Measurements from ENCODE around the gene CELF4.

DNA sequence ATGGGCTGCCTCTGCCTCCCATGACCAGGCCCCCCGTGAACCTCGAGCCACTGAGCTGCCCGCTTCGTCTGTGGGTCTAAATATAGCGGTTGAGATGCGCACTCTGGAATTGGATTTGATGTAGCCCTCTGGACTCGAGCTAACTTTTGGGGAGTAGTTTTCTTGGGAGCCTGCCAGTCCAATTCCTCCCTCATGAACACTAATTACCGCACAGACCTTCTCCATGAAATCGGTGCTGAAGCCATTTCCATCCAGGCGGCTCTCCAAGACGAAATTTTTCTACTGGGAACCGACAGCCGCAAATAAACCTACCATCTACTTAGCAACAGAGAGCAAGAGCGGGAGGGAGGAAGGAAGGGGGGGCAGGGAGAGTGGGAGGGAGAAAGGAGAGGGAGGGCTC is 63.6 kb downstream of the CELF4 start:
- no peak for TF ChIP-seq NFIC (IDR thresholded peaks at IDR 0.05)
- TF ChIP-seq TAF1 (IDR thresholded peaks at IDR 0.05; ENCODE audit: low read depth) = no peak
- no peak for TF ChIP-seq YY1 (IDR thresholded peaks at IDR 0.05; ENCODE audit: low read depth)
- no peak for TF ChIP-seq EP300 (IDR thresholded peaks at IDR 0.05; ENCODE audit: borderline replicate concordance)
- no peak for TF ChIP-seq RAD21 (IDR thresholded peaks at IDR 0.05; ENCODE audit: low read depth)
- no peak for TF ChIP-seq TEAD4 (IDR thresholded peaks at IDR 0.05)
- TF ChIP-seq TCF12 (IDR thresholded peaks at IDR 0.05; ENCODE audit: low read depth) = no peak
- TF ChIP-seq CEBPB (IDR thresholded peaks at IDR 0.05) = no peak
- TF ChIP-seq FOXM1 (IDR thresholded peaks at IDR 0.05; ENCODE audit: borderline replicate concordance, low read depth) = no peak
- TF ChIP-seq, protein P1, sequence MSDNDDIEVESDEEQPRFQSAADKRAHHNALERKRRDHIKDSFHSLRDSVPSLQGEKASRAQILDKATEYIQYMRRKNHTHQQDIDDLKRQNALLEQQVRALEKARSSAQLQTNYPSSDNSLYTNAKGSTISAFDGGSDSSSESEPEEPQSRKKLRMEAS (IDR thresholded peaks at IDR 0.05) = no peak
- TF ChIP-seq, protein P2, sequence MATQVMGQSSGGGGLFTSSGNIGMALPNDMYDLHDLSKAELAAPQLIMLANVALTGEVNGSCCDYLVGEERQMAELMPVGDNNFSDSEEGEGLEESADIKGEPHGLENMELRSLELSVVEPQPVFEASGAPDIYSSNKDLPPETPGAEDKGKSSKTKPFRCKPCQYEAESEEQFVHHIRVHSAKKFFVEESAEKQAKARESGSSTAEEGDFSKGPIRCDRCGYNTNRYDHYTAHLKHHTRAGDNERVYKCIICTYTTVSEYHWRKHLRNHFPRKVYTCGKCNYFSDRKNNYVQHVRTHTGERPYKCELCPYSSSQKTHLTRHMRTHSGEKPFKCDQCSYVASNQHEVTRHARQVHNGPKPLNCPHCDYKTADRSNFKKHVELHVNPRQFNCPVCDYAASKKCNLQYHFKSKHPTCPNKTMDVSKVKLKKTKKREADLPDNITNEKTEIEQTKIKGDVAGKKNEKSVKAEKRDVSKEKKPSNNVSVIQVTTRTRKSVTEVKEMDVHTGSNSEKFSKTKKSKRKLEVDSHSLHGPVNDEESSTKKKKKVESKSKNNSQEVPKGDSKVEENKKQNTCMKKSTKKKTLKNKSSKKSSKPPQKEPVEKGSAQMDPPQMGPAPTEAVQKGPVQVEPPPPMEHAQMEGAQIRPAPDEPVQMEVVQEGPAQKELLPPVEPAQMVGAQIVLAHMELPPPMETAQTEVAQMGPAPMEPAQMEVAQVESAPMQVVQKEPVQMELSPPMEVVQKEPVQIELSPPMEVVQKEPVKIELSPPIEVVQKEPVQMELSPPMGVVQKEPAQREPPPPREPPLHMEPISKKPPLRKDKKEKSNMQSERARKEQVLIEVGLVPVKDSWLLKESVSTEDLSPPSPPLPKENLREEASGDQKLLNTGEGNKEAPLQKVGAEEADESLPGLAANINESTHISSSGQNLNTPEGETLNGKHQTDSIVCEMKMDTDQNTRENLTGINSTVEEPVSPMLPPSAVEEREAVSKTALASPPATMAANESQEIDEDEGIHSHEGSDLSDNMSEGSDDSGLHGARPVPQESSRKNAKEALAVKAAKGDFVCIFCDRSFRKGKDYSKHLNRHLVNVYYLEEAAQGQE (IDR thresholded peaks at IDR 0.05; ENCODE audit: low read depth) = no peak
- no peak for TF ChIP-seq CREB1 (IDR thresholded peaks at IDR 0.05; ENCODE audit: low read depth)
- TF ChIP-seq, protein P3, sequence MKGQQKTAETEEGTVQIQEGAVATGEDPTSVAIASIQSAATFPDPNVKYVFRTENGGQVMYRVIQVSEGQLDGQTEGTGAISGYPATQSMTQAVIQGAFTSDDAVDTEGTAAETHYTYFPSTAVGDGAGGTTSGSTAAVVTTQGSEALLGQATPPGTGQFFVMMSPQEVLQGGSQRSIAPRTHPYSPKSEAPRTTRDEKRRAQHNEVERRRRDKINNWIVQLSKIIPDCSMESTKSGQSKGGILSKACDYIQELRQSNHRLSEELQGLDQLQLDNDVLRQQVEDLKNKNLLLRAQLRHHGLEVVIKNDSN (IDR thresholded peaks at IDR 0.05) = no peak
- TF ChIP-seq ZBTB7A (IDR thresholded peaks at IDR 0.05; ENCODE audit: low read depth) = no peak

Data from Ishikawa (cell line).